ENCODE data around the gene CNTN4. TPM values are rescaled to one million over a fixed set of nuclear protein-coding genes. Genes with fewer than 3 reads are reported as not detected.

CNTN4 gene
- total RNA-seq, 1 experiment from 2014 or later = 5.7 TPM

- no peaks in the 10 kb centered on the region for H3K36me3 ChIP-seq (ENCODE audit: insufficient read depth, low read length, poor library complexity, severe bottlenecking)
- intact Hi-C loops (cut with micrococcal nuclease; ENCODE audit: unreplicated experiment) = no loop called here
- ChIA-PET CTCF (no interaction called here), POLR2A (ENCODE audit: low non-redundant PET) (no interaction called here)
- no peak overlapping the region for H3K27ac ChIP-seq (ENCODE audit: low read depth, low read length, poor library complexity, severe bottlenecking)
- no peaks in the 10 kb centered on the region for H3K27me3 ChIP-seq (replicated peaks; ENCODE audit: insufficient read depth, low read depth, low read length, poor library complexity)
- no TSS peak for BruUV-seq (replicated peaks)
- H3K9me3 ChIP-seq (ENCODE audit: low read depth, low read length, poor library complexity, severe bottlenecking) = peaks cover 7% of the 10 kb centered on the region
- no peaks in the 10 kb centered on the region for H3K4me1 ChIP-seq (ENCODE audit: insufficient read depth, low read length, poor library complexity, severe bottlenecking)
- DNase-seq (ENCODE audit: low spot score) = no peak
- no peak for TF ChIP-seq EZH2 (IDR thresholded peaks at IDR 0.05; ENCODE audit: borderline replicate concordance, low read depth, low read length, poor library complexity, severe bottlenecking)
- no peak for TF ChIP-seq CTCF (conservative IDR thresholded peaks at IDR 0.05; ENCODE audit: low read depth, low read length)
- no peak overlapping the region for H3K4me3 ChIP-seq (ENCODE audit: low read depth, low read length, poor library complexity, severe bottlenecking)
Measured at GRCh38 chr3:2544212-2544611, 445.5 kb downstream of the CNTN4 start.

GRCh38 chr3:2544718-2545117, 446.1 kb downstream of the CNTN4 start:
- no peaks in the 10 kb centered on the region for H3K36me3 ChIP-seq (ENCODE audit: insufficient read depth, low read length, poor library complexity, severe bottlenecking)
- TF ChIP-seq EZH2 (IDR thresholded peaks at IDR 0.05; ENCODE audit: borderline replicate concordance, low read depth, low read length, poor library complexity, severe bottlenecking) = no peak
- no peak for TF ChIP-seq CTCF (conservative IDR thresholded peaks at IDR 0.05; ENCODE audit: low read depth, low read length)
- peaks cover 7% of the 10 kb centered on the region for H3K9me3 ChIP-seq (ENCODE audit: low read depth, low read length, poor library complexity, severe bottlenecking)
- intact Hi-C loops (cut with micrococcal nuclease; ENCODE audit: unreplicated experiment) = no loop called here
- no TSS peak for BruUV-seq (replicated peaks)
- H3K27me3 ChIP-seq (replicated peaks; ENCODE audit: insufficient read depth, low read depth, low read length, poor library complexity) = no peaks in the 10 kb centered on the region
- CTCF ChIA-PET = no interaction called here
- H3K4me1 ChIP-seq (ENCODE audit: insufficient read depth, low read length, poor library complexity, severe bottlenecking) = no peaks in the 10 kb centered on the region
- POLR2A ChIA-PET (ENCODE audit: low non-redundant PET) = no interaction called here
- H3K27ac ChIP-seq (ENCODE audit: low read depth, low read length, poor library complexity, severe bottlenecking) = no peak overlapping the region
- H3K4me3 ChIP-seq (ENCODE audit: low read depth, low read length, poor library complexity, severe bottlenecking) = no peak overlapping the region
- DNase-seq (ENCODE audit: low spot score) = no peak

DNA sequence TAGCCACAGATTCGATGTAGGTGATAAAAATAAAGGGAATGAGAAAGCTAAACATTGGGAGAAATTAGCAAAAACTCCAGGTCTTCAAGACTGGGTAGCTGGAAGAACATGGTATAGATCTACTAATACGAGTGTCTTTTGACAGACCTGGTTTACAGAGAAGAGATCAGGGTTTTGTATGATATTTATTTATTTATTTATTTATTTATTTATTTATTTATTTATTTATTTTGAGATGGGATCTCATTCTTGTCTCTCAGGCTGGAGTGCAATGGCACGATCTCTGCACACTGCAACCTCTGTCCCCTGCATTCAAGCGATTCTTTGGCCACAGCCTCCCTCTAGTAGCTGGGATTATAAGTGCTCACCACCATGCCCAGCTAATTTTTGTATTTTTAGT, 448.4 kb downstream of the CNTN4 start:
- Histone ChIP-seq H3K27me3 (replicated peaks; ENCODE audit: insufficient read depth, low read depth, low read length, poor library complexity) (no peaks in the 10 kb centered on the region), H3K4me3 (ENCODE audit: low read depth, low read length, poor library complexity, severe bottlenecking) (no peak overlapping the region), H3K9me3 (ENCODE audit: low read depth, low read length, poor library complexity, severe bottlenecking) (peaks cover 7% of the 10 kb centered on the region), H3K36me3 (ENCODE audit: insufficient read depth, low read length, poor library complexity, severe bottlenecking) (no peaks in the 10 kb centered on the region), H3K4me1 (ENCODE audit: insufficient read depth, low read length, poor library complexity, severe bottlenecking) (no peaks in the 10 kb centered on the region), H3K27ac (ENCODE audit: low read depth, low read length, poor library complexity, severe bottlenecking) (no peak overlapping the region)
- no peak for DNase-seq (ENCODE audit: low spot score)
- CTCF ChIA-PET = no interaction called here
- TF ChIP-seq EZH2 (IDR thresholded peaks at IDR 0.05; ENCODE audit: borderline replicate concordance, low read depth, low read length, poor library complexity, severe bottlenecking) = no peak
- TF ChIP-seq CTCF (conservative IDR thresholded peaks at IDR 0.05; ENCODE audit: low read depth, low read length) = no peak
- BruUV-seq (replicated peaks) = no TSS peak
- intact Hi-C loops (cut with micrococcal nuclease; ENCODE audit: unreplicated experiment) = no loop called here
- POLR2A ChIA-PET (ENCODE audit: low non-redundant PET) = no interaction called here

Data from A673 (cell line).